Measurements from ENCODE around the gene ABAT. TPM values are rescaled to one million over a fixed set of nuclear protein-coding genes. Genes with fewer than 3 reads are reported as not detected.

ABAT gene
- total RNA-seq, 1 experiment from 2014 or later, result 4.7 TPM

GRCh38 chr16:8775359-8775758, 100.9 kb downstream of the ABAT start (continued):
- TF ChIP-seq JUND (IDR thresholded peaks at IDR 0.05) (no peak), POLR2A (IDR thresholded peaks at IDR 0.05; ENCODE audit: borderline replicate concordance, extremely low read depth, insufficient read depth, insufficient read length) (no peak), EZH2phosphoT487 (IDR thresholded peaks at IDR 0.05; ENCODE audit: borderline replicate concordance) (no peak), SRF (IDR thresholded peaks at IDR 0.05; ENCODE audit: low read depth) (no peak), CBX3 (IDR thresholded peaks at IDR 0.05; ENCODE audit: low read depth) (no peak), EGR1 (IDR thresholded peaks at IDR 0.05; ENCODE audit: low read depth) (no peak), POLR2AphosphoS5 (IDR thresholded peaks at IDR 0.05; ENCODE audit: low read depth, low read length) (no peak), RAD21 (IDR thresholded peaks at IDR 0.05; ENCODE audit: low read depth) (no peak), CTCF (IDR thresholded peaks at IDR 0.05 in 2 of 3, conservative IDR thresholded peaks at IDR 0.05 in 1 of 3; ENCODE audit: borderline replicate concordance in 1 of 3, insufficient read depth in 1 of 3, low read depth in 2 of 3, low read length in 2 of 3) (no peak), ZNF274 (IDR thresholded peaks at IDR 0.05; ENCODE audit: low read depth, low read length) (no peak), ELF1 (IDR thresholded peaks at IDR 0.05; ENCODE audit: borderline replicate concordance, low read depth) (no peak), YY1 (IDR thresholded peaks at IDR 0.05; ENCODE audit: extremely low read depth, insufficient replicate concordance, low read depth, low read length) (no peak), ATF3 (IDR thresholded peaks at IDR 0.05) (no peak)

GRCh38 chr16:8776129-8776584, 101.7 kb downstream of the ABAT start:
- intact Hi-C loops (cut with micrococcal nuclease), result no loop called here
- TF ChIP-seq ZBTB33 (IDR thresholded peaks at IDR 0.05; ENCODE audit: extremely low read depth, insufficient replicate concordance, low read length) (no peak), POLR2A (IDR thresholded peaks at IDR 0.05; ENCODE audit: borderline replicate concordance, extremely low read depth, insufficient read depth, insufficient read length) (no peak), SRF (IDR thresholded peaks at IDR 0.05; ENCODE audit: low read depth) (no peak)
- RAD21 ChIA-PET (ENCODE audit: low non-redundant PET in 1 of 2, low total read pairs in 2 of 2, uncharacterized antibody in 2 of 2, unreplicated experiment in 2 of 2), result no interaction called here
- no peaks in the 10 kb centered on the region for H3K9me3 ChIP-seq (ENCODE audit: control insufficient read depth in 1 of 2, insufficient read depth in 1 of 2, low read depth in 1 of 2, low read length in 2 of 2)
- ATAC-seq (peak; percentile 40), DNase-seq (ENCODE audit: low read depth, low spot score) (no peak)
- BruUV-seq (replicated peaks), result no TSS peak
- H3K36me3 ChIP-seq (ENCODE audit: control insufficient read depth in 1 of 2, insufficient read depth in 2 of 2, low read length in 2 of 2), result no peaks in the 10 kb centered on the region
- no peaks in the 10 kb centered on the region for H3K9me2 ChIP-seq (ENCODE audit: insufficient read depth)
- CTCF ChIA-PET, result no interaction called here
- POLR2A ChIA-PET, result no interaction called here
- H3K79me2 ChIP-seq (ENCODE audit: insufficient read depth, low read length), result no peaks in the 10 kb centered on the region
- no peak overlapping the region for H3K4me3 ChIP-seq (replicated peaks in 1 of 2; ENCODE audit: low read depth in 1 of 2, low read length in 2 of 2)
- H3K4me1 ChIP-seq (ENCODE audit: control insufficient read depth in 1 of 2, insufficient read depth in 2 of 2, low read length in 2 of 2), result no peaks in the 10 kb centered on the region
- H3K27me3 ChIP-seq (ENCODE audit: insufficient read depth, low read length), result no peaks in the 10 kb centered on the region
- H2AFZ ChIP-seq (ENCODE audit: low read depth, low read length, poor library complexity, severe bottlenecking), result no peak overlapping the region
- no peak overlapping the region for H3K9ac ChIP-seq (ENCODE audit: low read length)
- no peak overlapping the region for H3K4me2 ChIP-seq (ENCODE audit: low read length)
- H3K27ac ChIP-seq (ENCODE audit: low read depth, low read length), result no peak overlapping the region
- H4K20me1 ChIP-seq (ENCODE audit: insufficient read depth), result no peaks in the 10 kb centered on the region
